Caco-2 (cell line): ENCODE data around the gene KSR2. TPM values are rescaled to one million over a fixed set of nuclear protein-coding genes. Genes with fewer than 3 reads are reported as not detected.

Experiments
- BruUV-seq: library from RNA; stranded (reverse); fragments of 400-500 nt; replicated peaks from 2 replicates; lab custom pipeline; 2021; lab: Mats Ljungman, UMichigan
- CTCF ChIA-PET: fragments of 300-600 bp; sonication (Branson Sonifier 250); formaldehyde crosslinking; loops from one replicate; lab custom pipeline; 2022; ENCODE audit warnings: antibody characterized with exemption; lab: Charles Lee
- POLR2A ChIA-PET: fragments of 300-600 bp; sonication (Branson Sonifier 250); formaldehyde crosslinking; loops from one replicate; lab custom pipeline; 2022; ENCODE audit warnings: antibody characterized with exemption; lab: Charles Lee
- DNase-seq, 2 experiments: peaks; one replicate each; pipeline versions ENCODE4 v3.0.0 to v3.0.0-alpha.2; 2020 to 2022
- H3K27me3 ChIP-seq: replicated peaks from 2 replicates; pipeline ENCODE4 v1.6.0; 2011; ENCODE audit warnings: low read length; ENCODE audit not compliant: control insufficient read depth, insufficient read depth
- H3K36me3 ChIP-seq: 2 replicates; pipeline ENCODE4 v1.5.1; 2011; ENCODE audit warnings: low read length; ENCODE audit not compliant: control insufficient read depth, insufficient read depth
- H3K4me1 ChIP-seq: fragments of 250-450 bp; sonication (Bioruptor Pico); 2 replicates; pipeline ENCODE4 v1.5.1; 2020; ENCODE audit warnings: mild to moderate bottlenecking
- H3K4me3 ChIP-seq: 2 replicates; pipeline ENCODE4 v1.5.1; 2011; ENCODE audit warnings: low read depth, mild to moderate bottlenecking, control low read depth, low read length
- H3K9me3 ChIP-seq: fragments of 250-450 bp; sonication (Bioruptor Pico); 2 replicates; pipeline ENCODE4 v1.5.1; 2020; ENCODE audit warnings: mild to moderate bottlenecking, moderate library complexity
- H3K27ac Mint-ChIP-seq: one replicate; pipeline ENCODE4 v1.8.0; 2022; ENCODE audit warnings: mixed read lengths; ENCODE audit not compliant: unreplicated experiment
- H3K27me3 Mint-ChIP-seq: one replicate; pipeline ENCODE4 v1.8.0; 2022; ENCODE audit warnings: mixed read lengths; ENCODE audit not compliant: insufficient read depth, unreplicated experiment
- H3K36me3 Mint-ChIP-seq: one replicate; pipeline ENCODE4 v1.8.0; 2022; ENCODE audit warnings: mild to moderate bottlenecking, mixed read lengths; ENCODE audit not compliant: insufficient read depth, unreplicated experiment
- H3K4me1 Mint-ChIP-seq: one replicate; pipeline ENCODE4 v1.8.0; 2022; ENCODE audit warnings: low read depth, mixed read lengths; ENCODE audit not compliant: unreplicated experiment
- H3K4me3 Mint-ChIP-seq: one replicate; pipeline ENCODE4 v1.8.0; 2022; ENCODE audit warnings: mild to moderate bottlenecking, moderate library complexity, mixed read lengths; ENCODE audit not compliant: unreplicated experiment
- H3K9me3 Mint-ChIP-seq: one replicate; pipeline ENCODE4 v1.8.0; 2022; ENCODE audit warnings: mixed read lengths; ENCODE audit not compliant: unreplicated experiment
- intact Hi-C: fragments of 100-400 bp; cut with micrococcal nuclease; formaldehyde crosslinking; loops from one replicate; pipeline ENCODE4 v1.10.0; 2022; ENCODE audit not compliant: unreplicated experiment
- total RNA-seq: library from RNA; stranded (reverse); gene quantifications from 2 replicates; pipeline ENCODE4 v1.2.3, GENCODE V29; 2022
- TF ChIP-seq, protein P1 (sequence below), 2 experiments: fragments of 200-600 bp in 1 of 2; IDR thresholded peaks; 1 replicate in 1 of 2; 2 replicates in 1 of 2; pipeline versions ENCODE4 v1.5.1 to v1.8.0; 2011 to 2022; ENCODE audit warnings: antibody characterized with exemption in 1 of 2, control low read depth in 1 of 2, inconsistent platforms in 1 of 2, low read depth in 1 of 2, low read length in 1 of 2, mild to moderate bottlenecking in 1 of 2, moderate library complexity in 1 of 2; ENCODE audit not compliant: insufficient read depth in 1 of 2, severe bottlenecking in 1 of 2, unreplicated experiment in 1 of 2

Gene KSR2
- total RNA-seq, 1 experiment from 2014 or later = 0.66 TPM

DNA sequence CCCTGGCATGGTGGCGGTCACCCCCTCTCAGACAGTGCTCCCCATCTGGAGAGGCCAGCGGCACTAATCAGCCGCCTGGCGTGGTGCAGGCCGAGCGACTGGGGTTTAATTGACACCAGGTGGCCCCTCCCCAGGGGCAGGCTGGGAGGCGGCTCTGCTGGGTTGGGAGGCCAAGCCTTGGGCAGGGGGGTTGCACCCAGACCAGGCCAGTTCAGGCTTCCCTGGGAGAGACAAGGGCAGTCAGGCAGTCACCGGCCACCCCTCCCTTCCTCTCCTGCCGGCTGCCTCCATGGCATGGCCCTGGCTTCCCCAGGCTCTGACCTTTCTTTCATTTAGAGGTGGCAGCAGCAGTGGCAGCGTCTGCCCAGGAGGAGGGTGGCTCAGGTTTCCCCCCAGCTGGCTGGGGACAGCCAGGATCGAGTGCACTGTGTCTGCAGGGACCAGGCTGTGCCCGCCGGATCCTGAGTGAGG, 529.2 kb downstream of the KSR2 start:
- Histone ChIP-seq H3K36me3 (no peaks in the 10 kb centered on the region), H3K27me3 (no peaks in the 10 kb centered on the region), H3K9me3 (no peaks in the 10 kb centered on the region), H3K4me3 (no peak overlapping the region), H3K4me1 (no peaks in the 10 kb centered on the region)
- H3K4me1 Mint-ChIP-seq = no peaks in the 10 kb centered on the region
- ChIA-PET CTCF (no interaction called here), POLR2A (no interaction called here)
- H3K36me3 Mint-ChIP-seq = no peaks in the 10 kb centered on the region
- H3K9me3 Mint-ChIP-seq = no peaks in the 10 kb centered on the region
- no peak overlapping the region for H3K27ac Mint-ChIP-seq
- intact Hi-C loops = no loop called here
- BruUV-seq = no TSS peak
- no peak overlapping the region for H3K4me3 Mint-ChIP-seq
- TF ChIP-seq, protein P1, sequence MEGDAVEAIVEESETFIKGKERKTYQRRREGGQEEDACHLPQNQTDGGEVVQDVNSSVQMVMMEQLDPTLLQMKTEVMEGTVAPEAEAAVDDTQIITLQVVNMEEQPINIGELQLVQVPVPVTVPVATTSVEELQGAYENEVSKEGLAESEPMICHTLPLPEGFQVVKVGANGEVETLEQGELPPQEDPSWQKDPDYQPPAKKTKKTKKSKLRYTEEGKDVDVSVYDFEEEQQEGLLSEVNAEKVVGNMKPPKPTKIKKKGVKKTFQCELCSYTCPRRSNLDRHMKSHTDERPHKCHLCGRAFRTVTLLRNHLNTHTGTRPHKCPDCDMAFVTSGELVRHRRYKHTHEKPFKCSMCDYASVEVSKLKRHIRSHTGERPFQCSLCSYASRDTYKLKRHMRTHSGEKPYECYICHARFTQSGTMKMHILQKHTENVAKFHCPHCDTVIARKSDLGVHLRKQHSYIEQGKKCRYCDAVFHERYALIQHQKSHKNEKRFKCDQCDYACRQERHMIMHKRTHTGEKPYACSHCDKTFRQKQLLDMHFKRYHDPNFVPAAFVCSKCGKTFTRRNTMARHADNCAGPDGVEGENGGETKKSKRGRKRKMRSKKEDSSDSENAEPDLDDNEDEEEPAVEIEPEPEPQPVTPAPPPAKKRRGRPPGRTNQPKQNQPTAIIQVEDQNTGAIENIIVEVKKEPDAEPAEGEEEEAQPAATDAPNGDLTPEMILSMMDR (IDR thresholded peaks at IDR 0.05; ENCODE audit: insufficient read depth in 1 of 2, low read depth in 1 of 2, low read length in 1 of 2, severe bottlenecking in 1 of 2, unreplicated experiment in 1 of 2) = no peak
- peaks cover 3% of the 10 kb centered on the region for H3K27me3 Mint-ChIP-seq
- DNase-seq = no peak

DNA sequence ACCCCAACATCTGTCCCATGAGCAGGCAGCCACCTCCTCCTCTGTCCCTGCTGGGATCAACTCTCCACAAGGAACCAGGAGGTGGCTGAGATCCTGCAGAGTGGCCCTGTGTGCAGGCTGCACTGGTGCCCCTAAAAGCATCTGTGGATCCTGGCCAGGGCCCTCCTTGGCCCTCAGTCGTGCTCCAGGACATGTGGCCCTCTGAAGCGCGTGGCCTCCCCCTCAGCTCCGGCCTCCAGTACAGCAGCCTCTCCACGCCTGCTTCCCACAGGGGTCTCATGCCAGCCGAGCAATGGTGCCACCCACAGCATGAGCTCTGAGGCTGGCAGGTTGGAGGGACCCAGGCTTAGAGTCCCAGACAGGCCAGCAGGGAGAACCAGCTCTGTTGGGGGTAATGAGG, 530.0 kb downstream of the KSR2 start:
- intact Hi-C loops = no loop called here
- Mint-ChIP-seq H3K27ac (no peak overlapping the region), H3K4me1 (no peaks in the 10 kb centered on the region), H3K4me3 (no peak overlapping the region), H3K9me3 (no peaks in the 10 kb centered on the region), H3K36me3 (no peaks in the 10 kb centered on the region), H3K27me3 (peaks cover 3% of the 10 kb centered on the region)
- ChIA-PET POLR2A (no interaction called here), CTCF (interaction anchor here (0.6 kb wide), 1 partner anchor 428 kb away, joined by 3 read pairs; no protein-coding TSS in a partner anchor)
- Histone ChIP-seq H3K4me1 (no peaks in the 10 kb centered on the region), H3K9me3 (no peaks in the 10 kb centered on the region), H3K4me3 (no peak overlapping the region), H3K27me3 (no peaks in the 10 kb centered on the region), H3K36me3 (no peaks in the 10 kb centered on the region)
- no TSS peak for BruUV-seq
- DNase-seq = no peak
- TF ChIP-seq, protein P1 (IDR thresholded peaks at IDR 0.05; ENCODE audit: insufficient read depth in 1 of 2, low read depth in 1 of 2, low read length in 1 of 2, severe bottlenecking in 1 of 2, unreplicated experiment in 1 of 2) = no peak

DNA sequence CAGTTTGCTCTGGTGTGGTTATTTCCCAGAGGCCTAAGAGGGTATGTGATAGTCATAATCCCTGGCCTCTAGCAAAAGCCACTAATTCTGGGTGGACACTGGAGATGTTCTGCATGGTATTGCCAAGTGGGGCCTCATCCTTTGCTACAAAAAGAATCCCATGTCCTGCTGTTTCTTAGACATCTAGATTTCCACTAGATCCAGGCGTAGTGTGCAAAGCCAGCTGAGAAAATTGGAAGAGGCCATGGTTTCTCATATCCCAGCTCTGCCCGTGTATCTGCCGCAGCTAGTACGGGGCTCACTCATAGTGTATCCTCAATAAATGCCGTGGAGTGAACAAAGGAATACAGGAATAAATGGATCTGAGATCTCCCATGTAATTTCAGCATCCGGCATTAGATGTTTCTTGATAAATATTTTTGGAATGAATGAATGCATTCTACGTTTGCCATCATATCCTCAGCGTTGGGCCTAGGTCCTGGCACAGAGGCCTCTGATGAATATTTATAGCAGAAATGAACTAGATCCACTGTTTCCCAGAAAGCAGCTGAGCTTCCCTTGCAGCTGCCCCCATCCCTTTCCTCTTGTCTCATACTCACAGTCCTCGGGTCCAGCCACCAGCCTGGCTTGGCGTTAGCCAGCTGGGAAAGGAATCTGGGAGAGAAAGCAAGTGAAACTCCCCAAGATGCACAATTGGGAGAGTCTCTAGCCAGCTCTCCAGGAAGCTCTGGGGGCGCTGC, 531.1 kb downstream of the KSR2 start:
- Histone ChIP-seq H3K4me1 (no peaks in the 10 kb centered on the region), H3K9me3 (no peaks in the 10 kb centered on the region), H3K4me3 (no peak overlapping the region), H3K27me3 (no peaks in the 10 kb centered on the region), H3K36me3 (no peaks in the 10 kb centered on the region)
- ChIA-PET CTCF (no interaction called here), POLR2A (no interaction called here)
- no TSS peak for BruUV-seq
- H3K4me3 Mint-ChIP-seq = no peak overlapping the region
- no peaks in the 10 kb centered on the region for H3K9me3 Mint-ChIP-seq
- no peak for DNase-seq
- H3K27me3 Mint-ChIP-seq = peaks cover 1% of the 10 kb centered on the region
- intact Hi-C loops = no loop called here
- H3K27ac Mint-ChIP-seq = no peak overlapping the region
- H3K36me3 Mint-ChIP-seq = no peaks in the 10 kb centered on the region
- H3K4me1 Mint-ChIP-seq = no peaks in the 10 kb centered on the region
- TF ChIP-seq, protein P1 (IDR thresholded peaks at IDR 0.05; ENCODE audit: insufficient read depth in 1 of 2, low read depth in 1 of 2, low read length in 1 of 2, severe bottlenecking in 1 of 2, unreplicated experiment in 1 of 2) = no peak
